ENCODE data around the gene MEST.
"Not testable (repeated sequence)": the region's sequence is repeated elsewhere in the genome, so short reads cannot be mapped to it uniquely, and the experiment has no call there.

MEST gene

GRCh38 chr7:130491841-130492522, at the start of gene MEST:
Gene MEST, plus strand, starts transcription at chr7:130492085. Its CDS starts 229 bp downstream, at chr7:130492314.
- peak; percentile 87 for DNase-seq

- no peak for DNase-seq
These were observed 49.3 kb upstream of the MEST start for GRCh38 chr7:130442601-130443000.

- peak; percentile 69 for DNase-seq
These were observed 47.7 kb upstream of the MEST start for GRCh38 chr7:130444234-130444633.

DNA sequence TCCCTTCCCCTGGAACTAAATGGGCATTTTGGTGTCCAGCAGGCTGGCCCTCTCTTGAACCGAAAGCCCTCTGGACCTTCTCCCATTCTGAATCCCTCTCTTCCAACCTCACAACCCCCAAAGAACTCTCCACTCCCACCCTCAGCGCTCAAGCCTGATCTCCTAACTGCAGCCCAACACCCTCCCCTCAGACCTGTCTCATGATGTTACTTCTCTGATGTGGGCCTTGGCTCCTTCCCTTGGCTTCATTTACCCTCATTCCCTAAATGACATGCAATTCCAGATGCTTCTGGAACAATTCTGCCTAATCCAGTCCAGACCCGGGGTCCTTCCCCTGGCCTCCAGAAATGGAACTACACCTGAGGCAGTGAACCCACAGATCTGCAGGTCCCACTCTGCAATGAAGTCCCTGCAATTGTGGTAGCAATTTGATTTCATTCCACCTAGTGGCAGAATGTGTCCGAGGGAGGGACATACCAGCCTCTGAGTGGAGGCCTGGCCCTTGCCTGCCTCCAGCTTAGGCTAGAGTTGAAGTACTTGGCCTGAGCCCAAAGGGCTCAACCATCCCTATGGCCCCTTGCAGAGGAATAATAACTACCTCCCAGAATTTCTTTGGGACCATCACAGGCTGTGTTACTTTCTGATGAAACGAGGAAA, 47.0 kb upstream of the MEST start:
- DNase-seq: peak; percentile 47

DNA sequence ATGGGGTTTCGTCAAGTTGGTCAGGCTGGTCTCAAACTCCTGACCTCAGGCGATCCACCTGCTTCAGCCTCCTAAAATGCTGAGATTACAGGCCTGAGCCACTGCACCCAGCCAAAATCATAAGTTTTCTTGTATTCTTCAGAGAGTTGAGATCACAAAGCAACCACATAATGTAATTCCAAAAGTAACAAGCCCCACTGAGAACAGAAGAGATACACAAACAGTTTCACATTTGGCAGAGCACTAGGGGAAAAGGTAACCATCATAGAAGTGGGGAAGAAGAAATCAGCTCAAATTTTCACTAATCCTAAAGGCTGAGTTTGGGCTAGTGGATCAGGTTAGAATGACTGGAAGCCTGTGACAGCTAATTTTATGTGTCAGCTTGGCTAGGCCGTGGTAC, 45.6 kb upstream of the MEST start:
- no peak for DNase-seq

DNA sequence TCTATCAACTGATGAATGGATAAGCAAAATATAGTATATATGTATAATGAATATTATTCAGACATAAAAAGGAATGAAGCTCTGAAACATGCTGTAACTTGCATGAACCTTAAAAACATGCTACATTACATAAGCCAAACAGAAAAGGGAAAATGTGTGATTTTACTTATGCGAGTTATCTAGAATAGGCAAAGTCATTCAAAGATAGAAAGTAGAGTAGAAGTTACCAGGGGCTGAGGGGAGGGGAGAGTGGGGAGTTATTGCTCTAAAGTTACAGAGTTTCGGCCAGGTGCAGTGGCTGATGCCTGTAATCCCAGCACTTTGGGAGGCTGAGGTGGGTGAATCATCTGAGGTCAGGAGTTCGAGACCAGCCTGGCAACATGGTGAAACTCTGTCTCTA, 40.5 kb upstream of the MEST start:
- not testable (repeated sequence) for DNase-seq

DNA sequence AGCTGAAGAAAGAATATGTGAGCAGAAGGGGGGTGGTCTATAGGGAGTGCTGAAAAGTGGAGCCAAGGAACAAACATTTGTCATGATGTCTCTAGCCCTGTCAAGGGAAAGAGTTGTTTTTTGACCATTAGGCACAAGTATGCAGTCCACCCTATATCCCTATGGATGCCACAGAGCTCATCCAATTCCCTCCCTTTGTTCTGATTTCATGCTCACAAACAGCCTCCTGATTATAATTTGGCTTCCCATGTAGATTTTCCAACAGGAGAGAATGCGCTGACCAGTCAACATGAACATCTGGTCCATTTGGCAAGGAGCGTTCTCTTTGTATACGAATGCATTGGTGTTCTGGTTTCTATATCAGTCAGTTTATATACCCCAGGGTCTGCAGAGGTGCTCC, 38.9 kb upstream of the MEST start:
- peak; percentile 86 for DNase-seq

DNA sequence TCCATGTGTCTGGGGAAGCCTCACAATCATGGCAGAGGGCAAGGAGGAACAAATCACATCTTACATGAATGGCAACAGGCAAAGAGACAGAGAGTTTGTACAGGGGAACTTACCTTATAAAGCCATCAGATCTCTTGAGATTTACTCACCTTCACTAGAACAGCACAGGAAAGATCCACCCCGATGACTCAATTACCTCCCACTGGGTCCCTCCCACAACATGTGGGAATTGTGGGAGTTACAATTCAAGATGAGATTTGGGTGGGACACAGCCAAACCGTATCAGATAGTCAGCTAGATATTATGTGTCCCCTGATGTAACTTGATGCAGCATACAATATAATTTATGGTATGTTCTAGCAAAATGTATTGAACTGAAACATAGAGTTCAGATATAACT, 36.9 kb upstream of the MEST start:
- DNase-seq: no peak

- DNase-seq: no peak
These were observed 33.6 kb upstream of the MEST start for GRCh38 chr7:130458257-130458656.

GRCh38 chr7:130461272-130461671, 30.6 kb upstream of the MEST start:
- no peak for DNase-seq

- DNase-seq: no peak
These were observed 28.1 kb upstream of the MEST start for GRCh38 chr7:130463553-130464434.

GRCh38 chr7:130468612-130469011, 23.3 kb upstream of the MEST start:
- no peak for DNase-seq

DNA sequence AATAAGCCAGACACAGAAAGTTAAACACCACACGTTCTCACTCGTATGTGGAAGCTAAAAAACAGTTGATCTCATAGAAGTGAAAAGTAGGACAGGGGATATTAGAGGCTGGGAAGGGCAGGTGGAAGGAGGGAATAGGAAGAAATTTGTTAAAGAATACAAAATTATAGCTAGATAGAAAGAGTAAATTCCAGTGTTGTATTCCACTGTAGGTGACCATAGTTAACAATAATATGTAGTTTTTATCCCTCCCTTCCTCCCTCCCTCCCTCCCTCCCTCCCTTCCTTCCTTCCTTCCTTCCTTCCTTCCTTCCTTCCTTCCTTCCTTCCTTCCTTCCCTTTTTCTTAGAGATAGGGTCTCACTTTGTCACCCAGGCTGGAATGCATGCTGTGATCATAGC, 19.9 kb upstream of the MEST start:
- no peak for DNase-seq

GRCh38 chr7:130473289-130473688, 18.6 kb upstream of the MEST start:
- DNase-seq: no peak

DNA sequence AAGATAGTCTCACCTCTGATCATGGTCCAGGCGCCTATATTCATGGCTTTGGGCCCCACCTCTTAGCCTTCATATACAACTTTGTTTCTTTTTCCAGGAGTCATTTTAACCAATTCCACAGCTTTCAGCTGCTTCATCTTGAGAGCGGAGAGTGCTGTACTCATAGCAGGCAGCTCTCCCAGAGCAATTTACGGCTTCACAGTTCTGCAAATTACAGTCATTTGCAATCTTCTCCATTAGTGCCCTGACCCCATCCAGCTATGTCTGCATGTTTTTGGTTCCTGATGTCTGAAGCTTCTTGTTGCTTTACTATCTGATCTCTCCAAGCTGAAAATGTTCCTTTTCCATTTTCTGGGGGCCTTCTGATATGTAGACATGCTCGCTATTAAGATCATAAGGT, 18.0 kb upstream of the MEST start:
- no peak for DNase-seq

DNA sequence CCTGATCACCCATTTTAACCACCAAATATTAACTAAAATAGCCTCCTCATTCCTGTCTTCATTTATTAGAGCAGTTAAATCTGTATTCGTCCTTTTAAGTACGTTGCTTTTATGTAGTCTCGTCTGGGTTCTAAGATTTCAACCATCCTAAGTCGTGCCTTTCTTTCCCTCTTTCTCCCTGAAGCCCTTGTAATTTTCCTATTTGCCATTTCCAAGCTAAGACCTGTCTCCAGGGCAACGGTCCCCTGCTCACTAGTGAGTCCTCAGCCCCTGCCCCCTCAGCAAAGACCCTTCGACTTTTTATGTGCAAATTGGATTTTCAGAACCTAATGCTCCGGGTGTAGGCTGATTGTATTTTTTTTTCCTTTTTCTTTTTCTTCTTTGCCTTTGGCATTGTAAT, 16.1 kb upstream of the MEST start:
- DNase-seq: no peak

DNA sequence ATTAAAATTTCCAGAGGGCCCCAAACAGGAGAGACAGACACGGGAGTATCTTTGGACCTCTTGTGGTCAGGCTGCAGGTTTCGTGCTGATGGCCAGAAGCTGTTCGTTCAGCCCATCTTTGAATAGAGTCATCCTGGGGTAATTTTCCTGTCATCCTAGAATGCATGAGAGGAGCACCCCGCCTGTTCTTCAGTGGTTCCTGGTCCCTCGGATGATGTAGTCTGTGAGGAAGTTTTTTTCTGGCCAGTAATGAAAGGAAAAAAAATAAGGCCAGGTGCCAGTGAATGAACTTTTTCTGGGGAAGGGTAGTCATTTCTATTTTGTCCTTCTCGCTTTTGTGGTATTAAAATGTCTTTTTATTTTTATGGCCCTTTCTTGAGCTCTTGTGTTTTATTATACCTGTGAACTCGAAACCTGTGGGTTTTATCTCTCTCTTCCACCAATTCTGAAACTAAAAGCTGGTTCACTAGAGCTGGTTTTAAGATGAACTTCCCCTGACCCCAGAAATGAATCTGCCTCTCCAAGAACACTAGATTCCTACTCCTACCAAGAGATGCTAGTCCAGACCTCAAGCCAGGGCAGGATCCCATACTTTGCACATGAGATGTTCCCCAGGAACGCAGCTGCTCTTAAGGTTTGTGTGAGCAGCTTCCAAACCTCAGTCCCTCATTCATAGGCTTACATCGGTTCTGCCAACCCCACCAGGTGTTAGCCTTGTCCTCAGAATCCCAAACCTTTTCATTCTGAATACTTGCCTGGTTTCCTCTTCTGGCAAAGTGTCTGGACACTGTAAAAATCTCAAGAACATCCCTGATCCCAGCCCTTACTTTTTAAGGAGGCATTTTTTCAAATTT, 15.4 kb upstream of the MEST start:
- DNase-seq: peak; percentile 74

- DNase-seq: no peak
These were observed 12.9 kb upstream of the MEST start for GRCh38 chr7:130478991-130479390.

DNA sequence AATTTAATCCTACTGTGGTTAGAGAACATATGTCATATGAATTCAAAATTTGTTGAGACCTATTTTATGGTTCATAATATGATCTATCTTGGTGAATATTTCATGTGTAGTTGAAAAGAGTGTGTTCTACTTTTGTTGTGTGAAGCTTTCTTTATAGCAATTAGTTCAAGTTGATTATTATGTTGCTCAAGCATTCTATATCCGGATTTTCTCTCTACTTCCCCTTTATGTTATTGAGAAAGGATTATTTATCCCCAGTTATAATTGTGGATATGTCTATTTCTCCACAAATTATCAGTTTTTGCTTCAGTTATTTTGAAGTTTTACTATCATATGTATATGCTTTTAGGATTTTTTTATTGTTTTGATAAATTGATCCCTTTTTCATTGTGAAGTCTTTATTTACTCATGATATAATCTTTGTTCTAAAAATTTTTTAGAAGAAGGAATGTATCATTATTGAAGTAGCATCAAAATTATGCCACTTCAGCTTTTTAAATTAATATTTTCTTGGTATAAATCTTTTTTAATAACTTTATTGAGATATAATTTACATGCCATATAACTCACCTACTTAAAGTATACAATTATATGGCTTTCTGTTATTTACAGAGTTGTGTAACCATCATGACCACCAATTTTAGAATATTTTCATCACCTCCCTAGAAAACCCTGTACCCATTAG, 12.0 kb upstream of the MEST start:
- no peak for DNase-seq

GRCh38 chr7:130481898-130482297, 10.0 kb upstream of the MEST start:
- peak; percentile 57 for DNase-seq

DNA sequence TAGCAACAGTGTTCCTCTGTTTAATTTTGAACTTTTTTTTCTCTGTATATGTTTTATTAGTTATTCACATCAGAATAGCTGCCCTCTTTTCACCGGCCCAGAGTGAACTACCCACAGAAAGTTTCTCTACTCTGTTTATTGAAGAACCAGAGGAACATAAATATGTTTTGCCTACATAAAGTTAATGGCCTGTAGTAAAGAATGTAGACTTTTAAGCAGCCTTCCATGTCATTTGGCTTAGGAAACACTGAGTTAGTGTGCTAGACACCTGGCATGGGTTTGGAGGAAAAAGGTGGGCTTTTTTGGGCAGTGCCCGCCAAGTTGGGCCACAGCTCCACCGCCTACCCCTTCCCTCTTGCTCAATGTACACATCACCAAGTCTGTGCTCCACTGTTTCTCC, 8.9 kb upstream of the MEST start:
- DNase-seq: no peak

DNA sequence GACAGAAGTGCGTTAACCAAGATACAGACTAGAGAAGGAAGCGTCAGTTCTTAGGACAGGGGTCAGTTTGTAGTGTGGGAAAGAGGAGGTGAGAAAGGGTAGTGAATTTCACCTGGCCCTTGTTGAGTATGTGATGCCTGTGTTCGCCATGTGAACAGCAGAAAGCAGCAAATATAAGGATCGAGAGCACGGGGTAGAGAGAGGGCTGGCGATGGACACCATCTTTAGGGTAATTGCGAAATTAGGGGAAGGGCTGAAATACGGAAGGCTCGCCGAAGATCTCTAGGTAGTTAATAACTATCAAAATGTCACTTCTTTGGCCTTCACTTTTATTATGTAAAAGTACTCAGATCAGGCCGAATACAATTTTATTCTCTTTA, 6.2 kb upstream of the MEST start:
- no peak for DNase-seq

Data from femur (tissue), 1 donor.